Measurements from ENCODE around the gene EPG5.
"Not testable (repeated sequence)": the region's sequence is repeated elsewhere in the genome, so short reads cannot be mapped to it uniquely, and the experiment has no call there.

The EPG5 gene

GRCh38 chr18:45818765-45819164 is 148.4 kb downstream of the EPG5 start:
- in situ Hi-C loops (cut with MboI; ENCODE audit: low sequenced_read_pairs), result not testable (repeated sequence)

- in situ Hi-C loops (cut with MboI; ENCODE audit: low sequenced_read_pairs), result no loop called here
Observed at GRCh38 chr18:45817543-45817942, 149.6 kb downstream of the EPG5 start.

- in situ Hi-C loops (cut with MboI; ENCODE audit: low sequenced_read_pairs), result not testable (repeated sequence)
Observed at GRCh38 chr18:45814733-45815132, 152.4 kb downstream of the EPG5 start.

- in situ Hi-C loops (cut with MboI; ENCODE audit: low sequenced_read_pairs), result not testable (repeated sequence)
Observed at GRCh38 chr18:45807144-45807543, 160.0 kb downstream of the EPG5 start.

- in situ Hi-C loops (cut with MboI; ENCODE audit: low sequenced_read_pairs), result no loop called here
Observed at GRCh38 chr18:45806226-45806625, 160.9 kb downstream of the EPG5 start.

- in situ Hi-C loops (cut with MboI; ENCODE audit: low sequenced_read_pairs), result no loop called here
Observed at GRCh38 chr18:45805551-45805950, 161.6 kb downstream of the EPG5 start.

GRCh38 chr18:45802814-45803492 is 164.2 kb downstream of the EPG5 start:
- in situ Hi-C loops (cut with MboI; ENCODE audit: low sequenced_read_pairs), result no loop called here

- in situ Hi-C loops (cut with MboI; ENCODE audit: low sequenced_read_pairs), result no loop called here
Observed at GRCh38 chr18:45801416-45802004, 165.6 kb downstream of the EPG5 start.

Measured in HL-60/S4 (cell line).